GM23248 (cell line): ENCODE measurements around the gene ANKRD12. TPM values are rescaled to one million over a fixed set of nuclear protein-coding genes. Genes with fewer than 3 reads are reported as not detected.
"Not testable (repeated sequence)": the region's sequence is repeated elsewhere in the genome, so short reads cannot be mapped to it uniquely, and the experiment has no call there.

Experiments used
- DNase-seq: peaks from one replicate; pipeline ENCODE4 v3.0.0-alpha.2; 2015
- H2AFZ ChIP-seq: fragments of 200-600 bp; sonication (generic); 2 replicates; pipeline ENCODE4 v1.6.1; 2016; ENCODE audit warnings: antibody characterized with exemption
- H3F3A ChIP-seq: fragments of 200-600 bp; sonication (generic); 2 replicates; pipeline ENCODE4 v1.6.1; 2016; ENCODE audit warnings: mild to moderate bottlenecking, antibody characterized with exemption, mixed run types; ENCODE audit not compliant: insufficient read depth
- H3K27ac ChIP-seq: fragments of 200-600 bp; sonication (generic); 2 replicates; pipeline ENCODE4 v1.5.1; 2016; ENCODE audit warnings: mild to moderate bottlenecking
- H3K27me3 ChIP-seq: fragments of 200-600 bp; sonication (generic); replicated peaks from 2 replicates; pipeline ENCODE4 v1.6.1; 2016; ENCODE audit warnings: mild to moderate bottlenecking; ENCODE audit not compliant: insufficient read depth
- H3K36me3 ChIP-seq: fragments of 200-600 bp; sonication (generic); 2 replicates; pipeline ENCODE4 v1.6.1; 2016; ENCODE audit warnings: low read depth, mild to moderate bottlenecking
- H3K4me1 ChIP-seq: fragments of 200-600 bp; sonication (generic); 2 replicates; pipeline ENCODE4 v1.6.1; 2016; ENCODE audit warnings: mild to moderate bottlenecking; ENCODE audit not compliant: insufficient read depth
- H3K4me2 ChIP-seq: fragments of 200-600 bp; sonication (generic); one replicate; pipeline ENCODE4 v1.6.1; 2016; ENCODE audit warnings: mild to moderate bottlenecking; ENCODE audit not compliant: unreplicated experiment
- H3K4me3 ChIP-seq: fragments of 200-600 bp; sonication (generic); 2 replicates; pipeline ENCODE4 v1.5.1; 2016; ENCODE audit warnings: mild to moderate bottlenecking
- H3K79me2 ChIP-seq: fragments of 200-600 bp; sonication (generic); 2 replicates; pipeline ENCODE4 v1.6.1; 2016; ENCODE audit warnings: mild to moderate bottlenecking; ENCODE audit not compliant: insufficient read depth
- H3K9ac ChIP-seq: fragments of 200-600 bp; sonication (generic); 2 replicates; pipeline ENCODE4 v1.6.1; 2016; ENCODE audit warnings: mild to moderate bottlenecking
- H3K9me2 ChIP-seq: fragments of 200-600 bp; sonication (generic); 2 replicates; pipeline ENCODE4 v1.6.1; 2016; ENCODE audit warnings: mixed run types, mild to moderate bottlenecking, moderate library complexity; ENCODE audit not compliant: insufficient read depth
- H3K9me3 ChIP-seq: fragments of 200-600 bp; sonication (generic); one replicate; pipeline ENCODE4 v1.6.1; 2017; ENCODE audit warnings: low read depth
- H4K20me1 ChIP-seq: fragments of 200-600 bp; sonication (generic); 2 replicates; pipeline ENCODE4 v1.6.0; 2016; ENCODE audit not compliant: insufficient read depth
- EZH2 ChIP-seq: fragments of 200-600 bp; sonication (generic); IDR thresholded peaks from 2 replicates; pipeline ENCODE4 v1.6.1; 2018; ENCODE audit warnings: antibody characterized with exemption, mild to moderate bottlenecking; ENCODE audit not compliant: insufficient read depth, poor library complexity, severe bottlenecking
- EZH2phosphoT487 ChIP-seq: fragments of 200-600 bp; sonication (generic); IDR thresholded peaks from 2 replicates; pipeline ENCODE4 v1.6.1; 2018; ENCODE audit warnings: antibody characterized with exemption, moderate library complexity, mild to moderate bottlenecking, low read depth; ENCODE audit not compliant: insufficient read depth
- WGBS, 2 experiments: methylation state at CpG; one replicate each; pipeline ENCODE4 v1.1.6; 2015 to 2017; ENCODE audit warnings: low lambda C conversion rate in 2 of 2, low coverage in 1 of 2; ENCODE audit errors: missing lambda C conversion rate in 2 of 2; 5-methylcytosine and 5-hydroxymethylcytosine counted together
- in situ Hi-C: fragments of 300-500 bp; cut with MboI; formaldehyde crosslinking; loops from 2 replicates; pipeline ENCODE4 v1.15.0; 2020
- polyA plus RNA-seq: library from polyadenylated mRNA; unstranded; fragments of >200 nt; fragmentation: Nextera tagmentation; extraction: Ambion mirVana; gene quantifications from 2 replicates; pipeline ENCODE4 v1.2.1, GENCODE V29; 2016
- total RNA-seq: library from RNA; depleted of rRNA; stranded (reverse); fragments of >200 nt; shearing (Covaris generic); gene quantifications from 2 replicates; pipeline ENCODE4 v1.2.3, GENCODE V29; 2014

Gene ANKRD12
- total and polyA plus RNA-seq, 2 experiments from 2014 or later: 16.5 to 34.8 TPM

DNA sequence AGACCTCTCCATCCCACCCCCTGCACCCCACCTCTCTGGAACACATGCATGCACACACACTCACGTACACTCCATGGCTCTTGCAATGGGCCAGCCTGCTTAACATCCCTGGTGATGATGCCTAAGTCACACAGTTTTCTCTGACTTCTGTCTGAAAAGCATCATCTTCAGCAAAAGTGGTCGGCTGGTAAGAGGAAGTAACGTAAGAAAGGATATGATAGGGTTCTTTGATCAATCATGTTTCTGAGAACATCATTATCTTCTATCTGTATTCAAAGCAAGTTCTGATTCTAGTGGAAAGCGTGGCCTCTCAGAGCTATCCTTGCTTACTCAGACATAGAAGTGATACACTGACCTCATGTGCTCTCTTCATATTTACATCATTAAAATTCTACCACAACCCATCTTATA is 45.5 kb upstream of the ANKRD12 start:
- no peaks in the 10 kb centered on the region for H3K9me3 ChIP-seq
- TF ChIP-seq EZH2phosphoT487 (no peak), EZH2 (no peak)
- no peak overlapping the region for H3K27ac ChIP-seq
- in situ Hi-C loops: no loop called here
- H3K4me3 ChIP-seq: no peak overlapping the region
- no peaks in the 10 kb centered on the region for H3K36me3 ChIP-seq
- H3K4me2 ChIP-seq: no peak overlapping the region
- no peak for DNase-seq
- H3K9me2 ChIP-seq: no peaks in the 10 kb centered on the region
- peaks cover 21% of the 10 kb centered on the region for H3K4me1 ChIP-seq
- 87 to 90% methylated on average over 4 of the region's 4 CpGs for WGBS, 2 experiments
- no peaks in the 10 kb centered on the region for H3K27me3 ChIP-seq
- no peaks in the 10 kb centered on the region for H3K79me2 ChIP-seq
- peaks cover 11% of the 10 kb centered on the region for H3F3A ChIP-seq
- no peak overlapping the region for H2AFZ ChIP-seq
- no peaks in the 10 kb centered on the region for H4K20me1 ChIP-seq
- no peak overlapping the region for H3K9ac ChIP-seq

DNA sequence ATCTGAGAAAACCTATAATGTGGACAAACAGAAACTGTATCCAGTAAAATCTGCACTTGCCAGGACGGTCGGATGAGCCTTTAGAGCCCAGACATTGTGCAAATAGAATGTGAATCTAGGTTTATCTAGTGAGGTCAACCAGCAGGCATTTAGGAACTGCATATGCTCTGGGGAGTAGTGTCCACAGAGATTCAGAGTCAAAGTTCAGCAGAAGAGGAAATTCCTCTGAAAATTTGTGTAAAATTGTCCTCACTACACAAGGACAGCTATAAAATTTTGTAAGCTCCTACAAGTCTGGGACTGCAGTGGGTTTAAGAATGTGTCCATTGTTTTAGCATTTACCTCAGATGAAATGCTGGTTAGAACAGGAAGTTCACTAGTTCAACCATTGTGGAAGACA is 43.9 kb upstream of the ANKRD12 start:
- no peak for TF ChIP-seq EZH2
- TF ChIP-seq EZH2phosphoT487: no peak
- no peak for DNase-seq

DNA sequence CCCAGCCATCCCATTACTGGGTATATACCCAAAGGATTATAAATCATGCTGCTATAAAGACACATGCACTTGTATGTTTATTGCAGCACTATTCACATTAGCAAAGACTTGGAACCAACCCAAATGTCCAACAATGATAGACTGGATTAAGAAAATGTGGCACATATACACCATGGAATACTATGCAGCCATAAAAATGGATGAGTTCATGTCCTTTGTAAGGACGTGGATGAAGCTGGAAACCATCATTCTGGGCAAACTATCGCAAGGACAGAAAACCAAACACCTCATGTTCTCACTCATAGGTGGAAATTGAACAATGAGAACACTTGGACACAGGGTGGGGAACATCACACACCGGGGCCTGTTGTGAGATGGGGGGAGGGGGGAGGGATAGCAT is 43.5 kb upstream of the ANKRD12 start:
- H3K9ac ChIP-seq, H2AFZ ChIP-seq, H3K9me3 ChIP-seq, H3K27ac ChIP-seq, in situ Hi-C loops, H3K9me2 ChIP-seq, H3K27me3 ChIP-seq, H4K20me1 ChIP-seq, H3K36me3 ChIP-seq, H3K4me2 ChIP-seq, H3K4me3 ChIP-seq, H3K79me2 ChIP-seq, DNase-seq: not testable (repeated sequence)
- 50 to 74% methylated on average over 2 to 3 of the region's 3 CpGs for WGBS, 2 experiments
- Histone ChIP-seq H3F3A (peaks cover 11% of the 10 kb centered on the region), H3K4me1 (peaks cover 21% of the 10 kb centered on the region)

More for the DNA sequence above, 43.9 kb upstream of the ANKRD12 start:
- Histone ChIP-seq H3F3A (peaks cover 11% of the 10 kb centered on the region), H3K4me2 (no peak overlapping the region), H3K79me2 (no peaks in the 10 kb centered on the region), H3K9me3 (no peaks in the 10 kb centered on the region), H3K9ac (no peak overlapping the region), H3K4me1 (peaks cover 21% of the 10 kb centered on the region), H3K4me3 (no peak overlapping the region), H3K27ac (no peak overlapping the region), H3K9me2 (no peaks in the 10 kb centered on the region), H3K27me3 (no peaks in the 10 kb centered on the region), H2AFZ (no peak overlapping the region), H3K36me3 (no peaks in the 10 kb centered on the region), H4K20me1 (no peaks in the 10 kb centered on the region)
- in situ Hi-C loops: no loop called here
- 88 to 91% methylated on average over 2 of the region's 2 CpGs for WGBS, 2 experiments

DNA sequence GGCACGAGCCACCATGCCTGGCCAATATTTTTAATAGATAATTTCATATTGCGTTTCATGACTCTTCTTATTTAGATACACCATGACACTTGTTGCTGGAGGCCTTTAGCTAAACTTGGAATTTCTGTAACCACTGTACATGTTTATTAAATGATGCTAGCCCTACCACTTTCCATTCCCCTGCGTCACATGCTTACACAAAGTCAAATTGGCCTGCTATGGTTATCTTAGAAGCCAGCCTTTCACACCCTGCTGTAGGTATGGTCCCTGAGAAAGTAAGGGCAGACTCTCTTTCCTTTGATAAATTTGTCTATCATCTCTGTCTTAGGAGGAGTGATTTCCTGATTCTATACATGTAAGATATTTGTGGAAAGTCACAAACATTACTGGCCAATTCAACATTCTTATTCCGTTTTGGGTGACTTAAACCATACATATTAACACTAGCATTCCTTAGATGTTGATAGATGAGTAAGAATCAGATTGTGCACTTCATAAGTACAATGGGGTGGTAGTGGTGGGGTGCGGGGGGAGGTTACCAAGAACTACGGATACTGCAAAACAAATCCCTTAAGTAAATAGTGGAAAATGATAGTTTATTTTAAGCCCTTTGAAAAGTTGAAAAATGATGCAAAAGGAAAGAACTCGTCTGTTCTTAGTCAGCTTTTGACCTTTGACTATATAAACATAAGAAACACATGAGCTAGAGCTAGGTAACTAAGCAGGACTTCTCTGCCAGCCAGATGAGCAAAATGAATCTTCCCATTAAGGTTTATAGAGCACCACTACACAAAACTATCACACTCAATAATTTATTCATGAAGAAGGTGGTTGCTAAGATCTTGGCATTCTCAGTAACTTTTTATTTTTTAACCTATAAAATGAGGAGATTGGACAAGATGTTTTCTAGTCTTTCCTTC is 42.0 kb upstream of the ANKRD12 start:
- Histone ChIP-seq H3K4me1 (peaks cover 21% of the 10 kb centered on the region), H3K36me3 (no peaks in the 10 kb centered on the region), H3K9me3 (no peaks in the 10 kb centered on the region), H3K9ac (peak overlapping the region; percentile 72), H2AFZ (peak overlapping the region; percentile 68), H3K79me2 (no peaks in the 10 kb centered on the region), H3F3A (peaks cover 11% of the 10 kb centered on the region), H4K20me1 (no peaks in the 10 kb centered on the region), H3K9me2 (no peaks in the 10 kb centered on the region), H3K27me3 (no peaks in the 10 kb centered on the region), H3K4me3 (no peak overlapping the region), H3K4me2 (peak overlapping the region; percentile 71), H3K27ac (peak overlapping the region; percentile 90)
- WGBS, 2 experiments: 55 to 58% methylated on average over 7 of the region's 7 CpGs
- DNase-seq: peak; percentile 82
- in situ Hi-C loops: no loop called here
- no peak for TF ChIP-seq EZH2phosphoT487
- TF ChIP-seq EZH2: no peak
